ENCODE results near the gene ZNF311. TPM values are rescaled to one million over a fixed set of nuclear protein-coding genes. Genes with fewer than 3 reads are reported as not detected.

The ZNF311 gene
- total RNA-seq, 1 experiment from 2014 or later, result 0.57 TPM

DNA sequence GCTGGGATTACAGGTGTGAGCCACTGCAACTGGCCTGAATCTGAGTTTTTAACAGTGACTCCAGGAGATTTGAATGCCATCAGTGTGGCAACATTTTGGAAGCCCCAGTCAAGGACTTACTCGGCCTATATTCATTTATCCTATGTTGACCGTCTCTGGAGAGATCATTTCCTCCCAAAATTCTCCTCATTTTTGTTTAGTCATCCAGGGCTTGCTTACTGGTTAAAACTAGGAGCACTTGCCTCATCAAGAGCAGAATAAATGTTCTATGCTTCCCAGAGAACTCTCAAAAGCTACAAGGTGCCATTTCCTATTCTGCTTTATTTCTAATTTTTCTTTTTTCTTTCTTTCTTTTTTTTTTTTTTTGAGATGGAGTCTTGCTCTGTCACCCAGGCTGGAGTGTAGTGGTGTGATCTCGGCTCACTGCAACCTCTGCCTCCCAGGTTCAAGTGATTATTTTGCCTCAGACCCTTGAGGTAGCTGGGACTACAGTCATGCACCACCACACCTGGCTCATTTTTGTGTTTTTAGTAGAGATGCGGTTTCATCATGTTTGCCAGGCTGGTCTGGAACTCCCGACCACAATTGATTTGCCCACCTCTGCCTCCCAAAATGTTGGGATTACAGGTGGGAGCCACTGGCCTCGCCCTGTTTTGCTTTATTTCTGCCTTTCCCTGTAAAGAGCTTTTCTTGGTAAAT lies 57.9 kb downstream of the ZNF311 start:
- Histone ChIP-seq H3K23me2 (ENCODE audit: insufficient read length, low read depth, low read length, poor library complexity, severe bottlenecking) (no peaks in the 10 kb centered on the region), H2BK12ac (ENCODE audit: insufficient read length, low read depth, low read length) (no peak overlapping the region), H3K9me3 (ENCODE audit: control insufficient read depth, low read depth, low read length) (no peaks in the 10 kb centered on the region), H3K4me2 (ENCODE audit: insufficient read depth, insufficient read length, low read length) (no peak overlapping the region), H4K20me1 (ENCODE audit: control insufficient read depth, insufficient read depth, insufficient read length) (no peaks in the 10 kb centered on the region), H2BK15ac (ENCODE audit: low read depth, low read length) (no peak overlapping the region), H3K27ac (ENCODE audit: insufficient read length, low read depth, low read length) (no peak overlapping the region), H3K79me2 (ENCODE audit: insufficient read depth, low read length) (no peaks in the 10 kb centered on the region), H3K9ac (ENCODE audit: extremely low read depth, insufficient read length, low read length) (no peak overlapping the region), H2BK5ac (ENCODE audit: insufficient read length, low read length) (no peak overlapping the region), H4K91ac (ENCODE audit: insufficient read length, low read depth, low read length) (no peak overlapping the region), H2AK5ac (ENCODE audit: insufficient read length, low read length) (no peak overlapping the region), H3K14ac (ENCODE audit: insufficient read depth, low read length) (no peak overlapping the region), H4K8ac (replicated peaks; ENCODE audit: insufficient read length, low read depth, low read length) (no peak overlapping the region), H3K4ac (ENCODE audit: low read depth, low read length) (no peak overlapping the region), H3K79me1 (ENCODE audit: insufficient read depth, low read depth, low read length, poor library complexity, severe bottlenecking) (no peaks in the 10 kb centered on the region), H3K18ac (ENCODE audit: insufficient read length, low read depth, low read length) (no peak overlapping the region), H2BK120ac (ENCODE audit: low read depth, low read length, poor library complexity, severe bottlenecking) (no peak overlapping the region), H2BK20ac (ENCODE audit: low read depth, low read length, poor library complexity, severe bottlenecking) (no peak overlapping the region), H3K23ac (ENCODE audit: insufficient read length, low read depth, low read length) (no peak overlapping the region), H3K27me3 (ENCODE audit: insufficient read depth, low read length) (no peaks in the 10 kb centered on the region), H3K56ac (ENCODE audit: insufficient read length, low read depth, low read length) (no peak overlapping the region), H3T11ph (ENCODE audit: low read length) (no peak overlapping the region), H3K4me1 (ENCODE audit: insufficient read depth, low read length) (peaks cover 2% of the 10 kb centered on the region; the same call in 1 of the 2 replicates), H2AFZ (ENCODE audit: low read length) (no peak overlapping the region), H4K5ac (ENCODE audit: insufficient read length, low read depth, low read length) (no peak overlapping the region)
- no peak for DNase-seq
- TF ChIP-seq, protein P1, sequence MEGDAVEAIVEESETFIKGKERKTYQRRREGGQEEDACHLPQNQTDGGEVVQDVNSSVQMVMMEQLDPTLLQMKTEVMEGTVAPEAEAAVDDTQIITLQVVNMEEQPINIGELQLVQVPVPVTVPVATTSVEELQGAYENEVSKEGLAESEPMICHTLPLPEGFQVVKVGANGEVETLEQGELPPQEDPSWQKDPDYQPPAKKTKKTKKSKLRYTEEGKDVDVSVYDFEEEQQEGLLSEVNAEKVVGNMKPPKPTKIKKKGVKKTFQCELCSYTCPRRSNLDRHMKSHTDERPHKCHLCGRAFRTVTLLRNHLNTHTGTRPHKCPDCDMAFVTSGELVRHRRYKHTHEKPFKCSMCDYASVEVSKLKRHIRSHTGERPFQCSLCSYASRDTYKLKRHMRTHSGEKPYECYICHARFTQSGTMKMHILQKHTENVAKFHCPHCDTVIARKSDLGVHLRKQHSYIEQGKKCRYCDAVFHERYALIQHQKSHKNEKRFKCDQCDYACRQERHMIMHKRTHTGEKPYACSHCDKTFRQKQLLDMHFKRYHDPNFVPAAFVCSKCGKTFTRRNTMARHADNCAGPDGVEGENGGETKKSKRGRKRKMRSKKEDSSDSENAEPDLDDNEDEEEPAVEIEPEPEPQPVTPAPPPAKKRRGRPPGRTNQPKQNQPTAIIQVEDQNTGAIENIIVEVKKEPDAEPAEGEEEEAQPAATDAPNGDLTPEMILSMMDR (conservative IDR thresholded peaks at IDR 0.05), result no peak
- Mint-ChIP-seq H3K27ac (no peak overlapping the region), H3K4me1 (peaks cover 22 to 27% of the 10 kb centered on the region in 2 experiments), H3K27me3 (ENCODE audit: low read depth) (peaks cover 7% of the 10 kb centered on the region; the same call in 1 of the 2 replicates), H3K9me3 (peaks cover 7 to 9% of the 10 kb centered on the region in 2 experiments), H3K4me3 (no peak overlapping the region; a peak in 1 of 5 replicates), H3K36me3 (ENCODE audit: insufficient read depth in 1 of 3, low read depth in 3 of 3) (peaks cover 4 to 5% (median 5%) of the 10 kb centered on the region in 3 experiments; a peak in 6 of 7 replicates)
- WGBS (ENCODE audit: extremely low coverage, insufficient read length, low lambda C conversion rate), result no CpG with 5 or more reads among the region's 6 CpGs

Data from H9 (cell line).